Femur (tissue), 1 donor: ENCODE measurements around the gene RNASE7.

Source experiments
- DNase-seq: peaks from one replicate; pipeline ENCODE4 v3.0.0-alpha.2; 2017

Gene RNASE7

GRCh38 chr14:21088687-21089086 is 46.5 kb downstream of the RNASE7 start:
- DNase-seq = no peak

GRCh38 chr14:21089271-21089670 is 47.1 kb downstream of the RNASE7 start:
- no peak for DNase-seq

DNA sequence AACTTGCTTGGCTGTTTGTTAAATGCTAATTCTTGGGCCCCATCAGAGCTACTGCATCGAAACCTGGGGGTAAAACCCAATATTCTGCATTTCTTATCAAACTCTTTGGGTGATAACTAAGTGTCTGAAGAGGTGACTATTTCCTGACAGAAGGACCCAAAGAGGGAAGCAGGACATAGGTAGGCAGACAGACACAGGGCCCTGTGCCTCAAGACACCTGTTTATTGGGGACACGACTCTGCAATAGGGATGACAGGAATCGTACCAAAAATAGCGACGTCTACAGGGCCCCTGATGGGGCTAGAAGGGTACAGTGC is 47.7 kb downstream of the RNASE7 start:
- DNase-seq = no peak

DNA sequence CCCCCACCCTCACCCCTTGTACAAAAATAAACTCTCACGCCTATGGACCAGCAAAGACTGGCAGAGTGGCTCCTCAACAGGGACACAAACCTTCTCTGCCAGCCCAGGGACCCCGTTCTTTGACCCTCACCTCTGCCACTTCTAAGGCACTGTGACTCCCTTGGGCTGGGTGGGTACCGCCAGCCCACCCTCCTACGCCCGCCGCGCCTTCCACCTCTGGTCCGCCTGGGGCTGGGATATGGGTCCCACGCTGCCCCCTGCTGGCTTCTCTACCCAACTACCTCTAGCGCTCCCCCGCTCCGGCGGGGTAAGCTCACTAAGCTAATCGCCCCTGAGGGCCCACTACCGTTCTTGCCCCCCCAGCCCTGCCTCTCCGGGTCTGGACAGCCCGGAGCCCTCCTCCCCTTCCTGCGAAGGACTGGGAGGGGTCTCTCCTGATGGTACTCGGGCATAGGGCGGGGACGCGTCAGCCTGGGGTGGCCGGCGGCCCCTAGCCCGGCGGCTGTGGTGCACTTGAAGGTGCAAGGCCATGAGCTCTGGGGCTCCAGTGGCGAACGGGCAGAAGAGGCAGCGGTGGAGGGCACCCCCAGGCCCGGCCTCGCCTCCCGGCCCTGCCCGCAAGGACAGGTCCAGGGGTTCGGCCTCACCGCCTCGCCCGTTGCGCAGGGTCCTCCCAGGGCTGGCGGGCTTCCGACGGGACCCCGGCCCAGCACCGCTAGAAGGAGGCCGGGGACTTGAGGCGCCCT is 48.2 kb downstream of the RNASE7 start:
- no peak for DNase-seq

DNA sequence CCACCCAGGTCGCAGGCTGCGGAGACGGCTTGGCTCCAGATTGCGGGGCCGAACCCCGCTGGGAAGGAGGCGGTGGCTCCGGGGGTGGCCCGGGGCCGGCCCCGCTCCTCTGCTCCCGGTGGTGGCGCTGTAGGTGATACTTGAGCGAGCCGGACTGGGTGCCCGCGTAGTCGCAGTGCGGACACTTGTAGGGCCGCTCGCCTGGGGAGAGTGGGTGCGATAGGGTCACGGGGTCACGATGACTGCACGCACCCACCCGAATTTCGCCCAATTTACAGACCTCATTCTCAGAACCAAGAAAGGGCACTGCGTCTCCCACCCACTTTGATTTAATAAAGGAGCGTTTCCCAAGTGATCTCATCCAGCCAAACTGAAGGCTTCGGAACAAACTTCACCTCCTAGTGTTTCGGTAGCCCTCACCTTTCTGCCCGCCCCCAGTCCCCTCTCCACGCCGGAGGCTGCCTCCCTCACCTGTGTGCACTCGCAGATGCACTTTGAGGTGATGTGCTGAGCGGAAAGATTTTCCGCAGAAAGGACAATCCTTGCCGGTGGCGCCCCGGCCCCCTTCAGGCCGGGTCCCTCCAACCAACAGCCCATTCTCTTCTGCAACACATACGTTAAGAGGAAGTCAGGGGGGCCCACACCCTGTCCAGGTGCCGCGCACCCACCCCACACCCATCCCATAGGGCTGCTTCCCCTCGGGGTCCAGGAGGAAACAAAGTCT is 48.9 kb downstream of the RNASE7 start:
- DNase-seq = no peak

DNA sequence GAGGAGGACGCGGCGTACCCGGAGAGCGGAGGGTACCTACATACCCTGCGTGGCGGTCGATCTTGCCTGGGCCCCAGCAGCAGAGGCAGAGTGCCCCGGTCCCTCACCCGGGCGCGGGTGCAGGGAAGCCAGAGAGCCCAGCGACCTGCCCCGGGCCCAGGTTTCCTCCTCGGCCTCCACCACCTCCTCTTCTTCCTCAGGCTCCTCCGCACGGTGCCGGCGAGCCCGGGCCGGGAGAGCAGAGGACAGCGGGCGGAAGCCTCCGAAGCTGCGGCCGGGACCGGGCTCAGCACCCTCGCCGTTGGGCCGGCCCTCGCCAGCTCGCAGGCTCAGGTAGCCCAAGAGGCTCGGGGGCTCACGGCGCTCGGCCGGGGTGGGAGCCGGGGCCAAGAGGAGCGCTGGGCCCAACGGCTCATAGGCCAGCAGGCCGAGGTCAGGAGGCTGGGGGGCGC is 49.7 kb downstream of the RNASE7 start:
- no peak for DNase-seq

- peak; percentile 89 for DNase-seq
Observed at GRCh38 chr14:21092273-21093011, 50.3 kb downstream of the RNASE7 start.

DNA sequence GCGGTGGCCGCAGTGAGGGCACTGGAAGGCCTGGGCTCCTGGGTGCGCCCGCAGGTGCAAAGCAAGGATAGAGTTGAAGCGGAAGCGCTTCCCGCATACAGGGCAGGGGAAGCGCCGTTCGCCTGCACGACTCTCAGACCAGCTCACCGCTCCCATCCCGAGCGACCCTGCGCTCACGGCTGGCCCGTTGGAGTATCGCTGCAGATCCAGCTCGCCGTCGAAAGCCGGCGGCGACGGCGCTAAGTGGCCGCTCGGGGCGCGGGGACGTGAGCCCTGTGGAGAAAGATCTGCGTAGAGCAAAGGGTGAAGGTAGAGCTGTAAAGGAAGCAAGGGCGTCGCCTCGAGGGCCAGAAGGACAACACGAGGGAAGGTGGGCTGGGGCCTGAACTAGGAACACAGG is 50.9 kb downstream of the RNASE7 start:
- no peak for DNase-seq
